Gastroesophageal sphincter (tissue), 3 donors: ENCODE measurements around the gene MS4A4A.

Experiments used
- POLR2A ChIP-seq, 2 donors: fragments of 450-650 bp; IDR thresholded peaks; one replicate each; pipeline ENCODE4 v1.6.1; 2017; ENCODE audit warnings: antibody characterized with exemption in 2 of 2, mild to moderate bottlenecking in 2 of 2, moderate library complexity in 1 of 2
- TF ChIP-seq, protein P1 (sequence below), 4 experiments: fragments of 200-600 bp in 2 of 4; fragments of 450-650 bp in 2 of 4; sonication (generic) in 1 of 4; IDR thresholded peaks; one replicate each; pipeline ENCODE4 v1.5.1; 2017 to 2019; ENCODE audit warnings: antibody characterized with exemption in 4 of 4, mild to moderate bottlenecking in 2 of 4, moderate library complexity in 2 of 4

DNA sequence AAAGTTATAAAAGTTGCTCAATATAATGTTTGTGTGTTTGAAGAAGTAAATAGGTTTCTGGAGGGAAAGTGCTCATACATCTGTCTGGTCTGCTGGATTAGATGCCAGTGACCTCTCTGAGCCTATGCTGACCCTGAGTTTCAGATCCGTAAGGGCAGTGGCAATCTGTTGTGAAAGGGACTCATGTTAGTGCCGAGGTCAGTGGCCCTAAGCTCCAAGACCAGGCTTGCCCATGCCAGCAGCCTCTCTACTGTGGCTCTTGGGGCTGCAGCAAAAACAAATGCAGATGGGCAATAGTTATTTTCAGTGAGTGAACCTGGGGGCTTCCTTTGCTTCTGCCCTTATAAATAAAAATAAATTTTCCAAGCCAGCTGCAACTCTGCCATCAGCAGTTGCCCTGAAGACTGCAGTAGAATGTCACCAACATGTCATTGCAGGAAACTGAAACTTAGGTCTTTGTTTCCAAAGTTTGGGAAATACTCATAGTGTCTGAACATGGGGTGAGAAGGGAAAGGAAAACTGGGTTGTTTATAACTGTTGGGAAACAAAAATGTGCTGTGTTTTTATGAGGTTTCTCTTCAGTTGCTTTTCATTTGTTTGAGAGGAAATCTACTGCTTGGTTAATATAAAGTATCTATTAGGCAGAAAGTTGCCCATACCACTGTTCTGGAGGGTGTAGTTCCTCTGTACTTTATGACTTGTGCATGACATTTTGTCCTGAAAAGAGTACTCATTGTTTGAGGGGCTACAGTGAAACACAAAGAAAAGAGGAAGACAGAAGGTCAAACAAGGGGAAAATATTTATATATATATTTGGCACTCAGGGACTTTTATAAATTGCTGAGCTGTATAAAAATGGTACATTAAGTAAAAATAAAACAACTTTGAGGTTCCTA lies 28.0 kb upstream of the MS4A4A start:
- TF ChIP-seq, protein P1, sequence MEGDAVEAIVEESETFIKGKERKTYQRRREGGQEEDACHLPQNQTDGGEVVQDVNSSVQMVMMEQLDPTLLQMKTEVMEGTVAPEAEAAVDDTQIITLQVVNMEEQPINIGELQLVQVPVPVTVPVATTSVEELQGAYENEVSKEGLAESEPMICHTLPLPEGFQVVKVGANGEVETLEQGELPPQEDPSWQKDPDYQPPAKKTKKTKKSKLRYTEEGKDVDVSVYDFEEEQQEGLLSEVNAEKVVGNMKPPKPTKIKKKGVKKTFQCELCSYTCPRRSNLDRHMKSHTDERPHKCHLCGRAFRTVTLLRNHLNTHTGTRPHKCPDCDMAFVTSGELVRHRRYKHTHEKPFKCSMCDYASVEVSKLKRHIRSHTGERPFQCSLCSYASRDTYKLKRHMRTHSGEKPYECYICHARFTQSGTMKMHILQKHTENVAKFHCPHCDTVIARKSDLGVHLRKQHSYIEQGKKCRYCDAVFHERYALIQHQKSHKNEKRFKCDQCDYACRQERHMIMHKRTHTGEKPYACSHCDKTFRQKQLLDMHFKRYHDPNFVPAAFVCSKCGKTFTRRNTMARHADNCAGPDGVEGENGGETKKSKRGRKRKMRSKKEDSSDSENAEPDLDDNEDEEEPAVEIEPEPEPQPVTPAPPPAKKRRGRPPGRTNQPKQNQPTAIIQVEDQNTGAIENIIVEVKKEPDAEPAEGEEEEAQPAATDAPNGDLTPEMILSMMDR (IDR thresholded peaks at IDR 0.05): no peak
- no peak for TF ChIP-seq POLR2A (IDR thresholded peaks at IDR 0.05)
